GM06990 (cell line): ENCODE results near the gene SNN.

Experiments used
- DNase-seq: peaks from one replicate; pipeline ENCODE4 v3.0.0-alpha.2; 2011; ENCODE audit not compliant: insufficient read length; ENCODE audit errors: extremely low read depth
- H3K27me3 ChIP-seq: replicated peaks from 2 replicates; pipeline ENCODE4 v1.6.0; 2011; ENCODE audit warnings: low read length; ENCODE audit not compliant: control insufficient read depth, insufficient read depth
- H3K36me3 ChIP-seq: 2 replicates; pipeline ENCODE4 v1.5.1; 2011; ENCODE audit warnings: low read length; ENCODE audit not compliant: control insufficient read depth, insufficient read depth
- H3K4me3 ChIP-seq: replicated peaks from 2 replicates; pipeline ENCODE4 v1.5.1; 2011; ENCODE audit warnings: low read depth, mild to moderate bottlenecking, control low read depth, low read length
- TF ChIP-seq, protein P1 (sequence below): IDR thresholded peaks from 2 replicates; pipeline ENCODE4 v1.5.1; 2011; ENCODE audit warnings: low read length, control low read depth, mild to moderate bottlenecking, inconsistent platforms; ENCODE audit not compliant: insufficient read depth, poor library complexity, severe bottlenecking

The SNN gene

GRCh38 chr16:11624205-11624604, 44.0 kb upstream of the SNN start:
- no peaks in the 10 kb centered on the region for H3K27me3 ChIP-seq
- TF ChIP-seq, protein P1, sequence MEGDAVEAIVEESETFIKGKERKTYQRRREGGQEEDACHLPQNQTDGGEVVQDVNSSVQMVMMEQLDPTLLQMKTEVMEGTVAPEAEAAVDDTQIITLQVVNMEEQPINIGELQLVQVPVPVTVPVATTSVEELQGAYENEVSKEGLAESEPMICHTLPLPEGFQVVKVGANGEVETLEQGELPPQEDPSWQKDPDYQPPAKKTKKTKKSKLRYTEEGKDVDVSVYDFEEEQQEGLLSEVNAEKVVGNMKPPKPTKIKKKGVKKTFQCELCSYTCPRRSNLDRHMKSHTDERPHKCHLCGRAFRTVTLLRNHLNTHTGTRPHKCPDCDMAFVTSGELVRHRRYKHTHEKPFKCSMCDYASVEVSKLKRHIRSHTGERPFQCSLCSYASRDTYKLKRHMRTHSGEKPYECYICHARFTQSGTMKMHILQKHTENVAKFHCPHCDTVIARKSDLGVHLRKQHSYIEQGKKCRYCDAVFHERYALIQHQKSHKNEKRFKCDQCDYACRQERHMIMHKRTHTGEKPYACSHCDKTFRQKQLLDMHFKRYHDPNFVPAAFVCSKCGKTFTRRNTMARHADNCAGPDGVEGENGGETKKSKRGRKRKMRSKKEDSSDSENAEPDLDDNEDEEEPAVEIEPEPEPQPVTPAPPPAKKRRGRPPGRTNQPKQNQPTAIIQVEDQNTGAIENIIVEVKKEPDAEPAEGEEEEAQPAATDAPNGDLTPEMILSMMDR: no peak
- no peak overlapping the region for H3K4me3 ChIP-seq
- no peak for DNase-seq
- no peaks in the 10 kb centered on the region for H3K36me3 ChIP-seq

DNA sequence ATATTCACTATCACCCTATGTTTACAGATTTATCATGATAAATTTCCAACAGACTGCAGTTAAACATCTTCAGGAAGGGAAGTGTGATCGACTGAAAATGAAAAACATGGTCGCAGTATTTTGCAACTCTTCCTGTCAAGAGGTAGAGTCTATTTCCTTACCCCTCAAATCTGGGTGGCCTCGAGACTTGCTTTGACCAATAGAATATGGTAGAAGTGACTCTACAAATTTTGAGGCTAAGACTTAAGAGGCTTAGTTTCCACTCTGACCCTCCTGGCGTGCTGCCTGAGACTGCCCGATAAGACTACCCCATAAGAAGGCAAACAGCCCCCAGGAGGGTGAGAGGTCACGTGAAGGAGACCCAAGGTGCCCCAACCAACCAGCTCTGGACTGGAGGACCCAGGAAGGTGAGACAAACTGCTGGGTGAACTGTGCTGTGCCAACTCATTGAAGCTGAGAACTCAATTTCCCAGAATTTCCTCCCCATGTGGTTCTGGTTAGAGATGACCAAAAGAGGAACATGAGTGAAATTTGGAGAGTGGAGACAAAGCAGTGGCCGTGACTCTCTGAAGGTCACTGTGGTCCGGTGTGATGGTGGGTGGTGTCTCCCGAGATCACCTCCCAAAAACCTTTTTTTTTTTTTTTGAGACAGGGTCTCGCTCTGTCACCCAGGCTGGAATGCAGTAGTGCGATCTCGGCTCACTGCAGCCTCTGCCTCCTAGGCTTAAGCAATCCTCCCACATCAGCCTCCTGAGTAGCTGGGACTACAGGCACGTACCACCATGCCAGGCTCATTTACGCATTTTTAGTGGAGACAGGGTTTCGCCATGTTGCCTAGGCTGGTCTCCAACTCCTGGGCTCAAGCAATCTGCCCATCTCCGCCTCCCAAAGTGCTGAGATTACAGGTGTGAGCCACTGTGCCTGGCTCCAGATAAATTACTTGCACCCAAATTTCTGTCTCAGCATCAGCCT, 43.3 kb upstream of the SNN start:
- H3K4me3 ChIP-seq: no peak overlapping the region
- DNase-seq: no peak
- no peaks in the 10 kb centered on the region for H3K36me3 ChIP-seq
- H3K27me3 ChIP-seq: no peaks in the 10 kb centered on the region
- TF ChIP-seq, protein P1: no peak

- no peak for DNase-seq
- Histone ChIP-seq H3K36me3 (no peaks in the 10 kb centered on the region), H3K27me3 (no peaks in the 10 kb centered on the region), H3K4me3 (no peak overlapping the region)
- TF ChIP-seq, protein P1: no peak
These were observed 42.5 kb upstream of the SNN start for GRCh38 chr16:11625769-11626168.

GRCh38 chr16:11626657-11627291, 41.5 kb upstream of the SNN start:
- no peak overlapping the region for H3K4me3 ChIP-seq
- H3K36me3 ChIP-seq: no peaks in the 10 kb centered on the region
- H3K27me3 ChIP-seq: no peaks in the 10 kb centered on the region
- TF ChIP-seq, protein P1: no peak
- DNase-seq: no peak

DNA sequence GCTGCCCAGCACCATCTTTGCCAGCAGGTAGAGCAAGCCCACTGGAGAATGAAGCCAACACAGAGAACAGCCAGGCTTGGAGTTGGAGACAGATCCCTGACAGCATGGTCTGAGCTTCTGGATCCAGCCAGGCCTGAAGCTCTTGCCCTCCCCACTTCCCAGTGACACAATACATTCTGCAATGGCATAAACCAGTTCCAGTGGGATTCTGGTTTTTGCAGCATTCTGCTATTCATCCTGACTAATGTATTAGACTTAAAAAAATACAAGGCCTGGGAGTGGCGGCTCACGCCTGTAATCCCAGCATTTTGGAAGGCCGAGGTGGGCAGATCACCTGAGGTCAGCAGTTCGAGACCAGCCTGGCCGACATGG, 41.0 kb upstream of the SNN start:
- H3K27me3 ChIP-seq: no peaks in the 10 kb centered on the region; the same call in 1 of the 2 replicates
- H3K4me3 ChIP-seq: no peak overlapping the region
- no peaks in the 10 kb centered on the region for H3K36me3 ChIP-seq
- TF ChIP-seq, protein P1: no peak
- no peak for DNase-seq
